H9 (cell line): ENCODE measurements around the gene POLR2L. TPM values are rescaled to one million over a fixed set of nuclear protein-coding genes. Genes with fewer than 3 reads are reported as not detected.
A peak's percentile ranks its signal among the peaks of the same experiment; 100 is the strongest.

Source experiments
- DNase-seq: peaks from one replicate; pipeline ENCODE4 v3.0.0-alpha.2; 2017
- H2AFZ ChIP-seq: one replicate; pipeline ENCODE4 v1.6.1; 2013; ENCODE audit warnings: mild to moderate bottlenecking, low read length, control low read depth, moderate library complexity
- H2AK5ac ChIP-seq: 2 replicates; pipeline ENCODE4 v1.6.1; 2013; ENCODE audit warnings: low read length, control low read depth, mixed read lengths; ENCODE audit not compliant: insufficient read length
- H2BK120ac ChIP-seq: one replicate; pipeline ENCODE4 v1.6.1; 2013; ENCODE audit warnings: low read depth, mild to moderate bottlenecking, low read length, control low read depth, inconsistent platforms; ENCODE audit not compliant: poor library complexity, severe bottlenecking
- H2BK12ac ChIP-seq: 2 replicates; pipeline ENCODE4 v1.6.1; 2013; ENCODE audit warnings: low read length, control low read depth, mixed read lengths, low read depth; ENCODE audit not compliant: insufficient read length
- H2BK15ac ChIP-seq: 2 replicates; pipeline ENCODE4 v1.6.1; 2013; ENCODE audit warnings: low read depth, low read length, control low read depth
- H2BK20ac ChIP-seq: one replicate; pipeline ENCODE4 v1.6.1; 2013; ENCODE audit warnings: low read depth, mild to moderate bottlenecking, low read length, control low read depth, inconsistent platforms; ENCODE audit not compliant: poor library complexity, severe bottlenecking
- H2BK5ac ChIP-seq: 2 replicates; pipeline ENCODE4 v1.6.1; 2013; ENCODE audit warnings: low read length, control low read depth, mixed read lengths; ENCODE audit not compliant: insufficient read length
- H3K14ac ChIP-seq: 2 replicates; pipeline ENCODE4 v1.6.1; 2013; ENCODE audit warnings: low read length, control low read depth; ENCODE audit not compliant: insufficient read depth
- H3K18ac ChIP-seq: 2 replicates; pipeline ENCODE4 v1.6.1; 2013; ENCODE audit warnings: low read depth, mild to moderate bottlenecking, mixed read lengths, low read length, control low read depth; ENCODE audit not compliant: insufficient read length
- H3K23ac ChIP-seq: 2 replicates; pipeline ENCODE4 v1.6.1; 2013; ENCODE audit warnings: low read length, control low read depth, mixed read lengths, low read depth; ENCODE audit not compliant: insufficient read length
- H3K23me2 ChIP-seq: 2 replicates; pipeline ENCODE4 v1.6.1; 2013; ENCODE audit warnings: low read depth, mild to moderate bottlenecking, mixed read lengths, low read length, control low read depth; ENCODE audit not compliant: insufficient read length, poor library complexity, severe bottlenecking
- H3K27ac ChIP-seq: 2 replicates; pipeline ENCODE4 v1.5.1; 2013; ENCODE audit warnings: low read length, control low read depth, mixed read lengths, low read depth; ENCODE audit not compliant: insufficient read length
- H3K27me3 ChIP-seq: 2 replicates; pipeline ENCODE4 v1.6.1; 2013; ENCODE audit warnings: low read length, control low read depth, inconsistent platforms; ENCODE audit not compliant: insufficient read depth
- H3K4ac ChIP-seq: 2 replicates; pipeline ENCODE4 v1.6.1; 2013; ENCODE audit warnings: low read depth, mild to moderate bottlenecking, control low read depth, inconsistent platforms, low read length, moderate library complexity
- H3K4me1 ChIP-seq: 2 replicates; pipeline ENCODE4 v1.6.1; 2013; ENCODE audit warnings: low read length, control low read depth, inconsistent platforms; ENCODE audit not compliant: insufficient read depth
- H3K4me2 ChIP-seq: 2 replicates; pipeline ENCODE4 v1.6.1; 2013; ENCODE audit warnings: low read length, control low read depth, mixed read lengths; ENCODE audit not compliant: insufficient read length, insufficient read depth
- H3K56ac ChIP-seq: 2 replicates; pipeline ENCODE4 v1.6.1; 2013; ENCODE audit warnings: low read depth, mild to moderate bottlenecking, mixed read lengths, low read length, control low read depth; ENCODE audit not compliant: insufficient read length
- H3K79me1 ChIP-seq: 2 replicates; pipeline ENCODE4 v1.6.1; 2013; ENCODE audit warnings: low read depth, mild to moderate bottlenecking, moderate library complexity, low read length, control low read depth, inconsistent platforms; ENCODE audit not compliant: insufficient read depth, poor library complexity, severe bottlenecking
- H3K79me2 ChIP-seq: 2 replicates; pipeline ENCODE4 v1.6.1; 2013; ENCODE audit warnings: low read length, control low read depth, inconsistent platforms; ENCODE audit not compliant: insufficient read depth
- H3K9ac ChIP-seq: 2 replicates; pipeline ENCODE4 v1.6.1; 2013; ENCODE audit warnings: low read length, control low read depth, mixed read lengths; ENCODE audit not compliant: insufficient read length; ENCODE audit errors: extremely low read depth
- H3K9me3 ChIP-seq: one replicate; pipeline ENCODE4 v1.6.1; 2013; ENCODE audit warnings: low read depth, low read length, inconsistent platforms; ENCODE audit not compliant: control insufficient read depth
- H3T11ph ChIP-seq: one replicate; pipeline ENCODE4 v1.6.1; 2013; ENCODE audit warnings: mild to moderate bottlenecking, low read length, control low read depth, inconsistent platforms
- H4K20me1 ChIP-seq: one replicate; pipeline ENCODE4 v1.6.1; 2013; ENCODE audit not compliant: control insufficient read depth, insufficient read length, insufficient read depth
- H4K5ac ChIP-seq: 2 replicates; pipeline ENCODE4 v1.6.1; 2013; ENCODE audit warnings: low read depth, mild to moderate bottlenecking, mixed read lengths, low read length, control low read depth; ENCODE audit not compliant: insufficient read length
- H4K8ac ChIP-seq: replicated peaks from 2 replicates; pipeline ENCODE4 v1.6.1; 2013; ENCODE audit warnings: low read length, control low read depth, mixed read lengths, low read depth; ENCODE audit not compliant: insufficient read length
- H4K91ac ChIP-seq: 2 replicates; pipeline ENCODE4 v1.6.1; 2013; ENCODE audit warnings: low read depth, mild to moderate bottlenecking, moderate library complexity, mixed read lengths, low read length, control low read depth; ENCODE audit not compliant: insufficient read length
- H3K27ac Mint-ChIP-seq, 3 experiments: 2 replicates in 2 of 3; 3 replicates in 1 of 3; pipeline ENCODE4 v1.8.0; 2020 to 2021; ENCODE audit warnings: mixed read lengths in 3 of 3, mild to moderate bottlenecking in 1 of 3, moderate library complexity in 1 of 3
- H3K27me3 Mint-ChIP-seq: 2 replicates; pipeline ENCODE4 v1.8.0; 2021; ENCODE audit warnings: low read depth, mild to moderate bottlenecking, moderate library complexity, mixed read lengths
- H3K36me3 Mint-ChIP-seq, 3 experiments: 2 replicates in 2 of 3; 3 replicates in 1 of 3; pipeline ENCODE4 v1.8.0; 2020 to 2021; ENCODE audit warnings: low read depth in 3 of 3, mixed read lengths in 3 of 3; ENCODE audit not compliant: insufficient read depth in 1 of 3
- H3K4me1 Mint-ChIP-seq, 2 experiments: 2 replicates each; pipeline ENCODE4 v1.8.0; 2020; ENCODE audit warnings: mixed read lengths in 2 of 2
- H3K4me3 Mint-ChIP-seq, 2 experiments: 2 replicates in 1 of 2; 3 replicates in 1 of 2; pipeline ENCODE4 v1.8.0; 2020 to 2021; ENCODE audit warnings: mild to moderate bottlenecking in 2 of 2, mixed read lengths in 2 of 2, moderate library complexity in 1 of 2
- H3K9me3 Mint-ChIP-seq, 2 experiments: 2 replicates in 1 of 2; 3 replicates in 1 of 2; pipeline ENCODE4 v1.8.0; 2020; ENCODE audit warnings: mild to moderate bottlenecking in 2 of 2, mixed read lengths in 2 of 2, moderate library complexity in 1 of 2
- CTCF ChIP-seq: fragments of 200-600 bp; sonication (generic); conservative IDR thresholded peaks from 3 replicates; pipeline ENCODE4 v1.8.0; 2021; ENCODE audit warnings: antibody characterized with exemption, mild to moderate bottlenecking
- WGBS: extraction: QIAGEN DNeasy Blood & Tissue Kit; methylation state at CpG from one replicate; pipeline ENCODE4 v1.1.7; 2013; ENCODE audit warnings: missing lambda C conversion rate, low lambda C conversion rate, mixed read lengths; ENCODE audit not compliant: insufficient read length; ENCODE audit errors: extremely low coverage; 5-methylcytosine and 5-hydroxymethylcytosine counted together
- total RNA-seq: library from RNA; stranded (reverse); gene quantifications from 2 replicates; pipeline ENCODE4 v1.2.1, GENCODE V29; 2021

The POLR2L gene
- total RNA-seq, 1 experiment from 2014 or later, result 135 TPM

- WGBS, result no CpG with 5 or more reads among the region's 31 CpGs
- no peaks in the 10 kb centered on the region for H3K9me3 Mint-ChIP-seq
- no peak overlapping the region for H3K27ac ChIP-seq
These were observed 11.0 kb downstream of the POLR2L start for GRCh38 chr11:831118-831864.

More at GRCh38 chr11:831118-831864, 11.0 kb downstream of the POLR2L start:
- Histone ChIP-seq H2BK20ac (no peak overlapping the region), H3K23me2 (peaks cover 32% of the 10 kb centered on the region), H3K14ac (no peak overlapping the region), H3K23ac (no peak overlapping the region), H3K18ac (no peak overlapping the region), H4K5ac (no peak overlapping the region), H2BK120ac (no peak overlapping the region), H3K9ac (no peak overlapping the region), H3T11ph (no peak overlapping the region), H3K4me2 (peak overlapping the region; percentile 56), H4K91ac (no peak overlapping the region), H3K9me3 (no peaks in the 10 kb centered on the region), H2AFZ (no peak overlapping the region), H4K8ac (no peak overlapping the region), H3K27me3 (peaks cover 9% of the 10 kb centered on the region; the same call in 1 of the 2 replicates), H2BK5ac (no peak overlapping the region), H2BK15ac (no peak overlapping the region), H3K56ac (no peak overlapping the region), H2BK12ac (no peak overlapping the region), H4K20me1 (no peaks in the 10 kb centered on the region), H2AK5ac (no peak overlapping the region), H3K79me2 (no peaks in the 10 kb centered on the region), H3K4me1 (no peaks in the 10 kb centered on the region; the same call in 1 of the 2 replicates), H3K79me1 (no peaks in the 10 kb centered on the region), H3K4ac (no peak overlapping the region)
- no peak overlapping the region for H3K27ac Mint-ChIP-seq
- peaks cover 36 to 46% of the 10 kb centered on the region in 2 experiments for H3K4me1 Mint-ChIP-seq
- no peak for TF ChIP-seq CTCF
- peak overlapping the region; percentile 44 to 76 for H3K4me3 Mint-ChIP-seq
- no peak for DNase-seq
- H3K36me3 Mint-ChIP-seq, result peaks cover 3 to 6% (median 4%) of the 10 kb centered on the region in 3 experiments; a peak in 4 of 7 replicates
- peaks cover 34% of the 10 kb centered on the region for H3K27me3 Mint-ChIP-seq
